ENCODE data around the gene EIF4ENIF1.

EIF4ENIF1 gene

GRCh38 chr22:31451709-31452571, 37.7 kb downstream of the EIF4ENIF1 start:
- DNase-seq (ENCODE audit: extremely low read depth, low read depth): peak; percentile 25
- H3K4me3 ChIP-seq (replicated peaks; ENCODE audit: low read depth, low read length): no peak overlapping the region
- peak; percentile 59 for TF ChIP-seq CTCF (IDR thresholded peaks at IDR 0.05; ENCODE audit: low read depth, low read length, missing control alignments)

GRCh38 chr22:31449506-31449905, 40.1 kb downstream of the EIF4ENIF1 start:
- TF ChIP-seq CTCF (IDR thresholded peaks at IDR 0.05; ENCODE audit: low read depth, low read length, missing control alignments): no peak
- no peak for DNase-seq (ENCODE audit: extremely low read depth, low read depth)

GRCh38 chr22:31448382-31448781, 41.3 kb downstream of the EIF4ENIF1 start:
- no peak for TF ChIP-seq CTCF (IDR thresholded peaks at IDR 0.05; ENCODE audit: low read depth, low read length, missing control alignments)
- H3K4me3 ChIP-seq (replicated peaks; ENCODE audit: low read depth, low read length): no peak overlapping the region
- DNase-seq (ENCODE audit: extremely low read depth, low read depth): no peak

More at GRCh38 chr22:31449506-31449905, 40.1 kb downstream of the EIF4ENIF1 start:
- no peak overlapping the region for H3K4me3 ChIP-seq (replicated peaks; ENCODE audit: low read depth, low read length)

- no peak overlapping the region for H3K4me3 ChIP-seq (replicated peaks; ENCODE audit: low read depth, low read length)
- no peak for TF ChIP-seq CTCF (IDR thresholded peaks at IDR 0.05; ENCODE audit: low read depth, low read length, missing control alignments)
- no peak for DNase-seq (ENCODE audit: extremely low read depth, low read depth)
Observed at GRCh38 chr22:31447337-31447736, 42.3 kb downstream of the EIF4ENIF1 start.

- DNase-seq (ENCODE audit: extremely low read depth, low read depth): no peak
- TF ChIP-seq CTCF (IDR thresholded peaks at IDR 0.05; ENCODE audit: low read depth, low read length, missing control alignments): no peak
Observed at GRCh38 chr22:31446767-31447166, 42.9 kb downstream of the EIF4ENIF1 start.

GRCh38 chr22:31446208-31446607, 43.4 kb downstream of the EIF4ENIF1 start:
- H3K4me3 ChIP-seq (replicated peaks; ENCODE audit: low read depth, low read length): no peak overlapping the region
- DNase-seq (ENCODE audit: extremely low read depth, low read depth): no peak
- TF ChIP-seq CTCF (IDR thresholded peaks at IDR 0.05; ENCODE audit: low read depth, low read length, missing control alignments): no peak

More at GRCh38 chr22:31446767-31447166, 42.9 kb downstream of the EIF4ENIF1 start:
- no peak overlapping the region for H3K4me3 ChIP-seq (replicated peaks; ENCODE audit: low read depth, low read length)
